Body of pancreas (tissue), 4 donors: ENCODE data around the gene RNF224. TPM values are rescaled to one million over a fixed set of nuclear protein-coding genes. Genes with fewer than 3 reads are reported as not detected.

Experiments
- ATAC-seq: fragments of 150-250 bp; one replicate; pipeline ENCODE4 v1.9.1; 2016
- DNase-seq, 4 donors: peaks; one replicate each; pipeline ENCODE4 v3.0.0-alpha.2; 2019
- H3K27ac ChIP-seq, 4 donors: fragments of 200-600 bp; sonication (generic); 1 replicate in 3 of 4; 2 replicates in 1 of 4; pipeline versions ENCODE4 v1.5.1 to v1.6.1; 2016 to 2019; ENCODE audit warnings: mild to moderate bottlenecking in 1 of 4, mixed read lengths in 1 of 4, moderate library complexity in 1 of 4
- H3K27me3 ChIP-seq, 2 donors: fragments of 200-600 bp; sonication (generic); one replicate each; pipeline ENCODE4 v1.6.0; 2016; ENCODE audit warnings: mild to moderate bottlenecking in 1 of 2
- H3K36me3 ChIP-seq, 2 donors: fragments of 200-600 bp; sonication (generic); replicated peaks in 1 of 2; 2 replicates each; pipeline ENCODE4 v1.5.1; 2016; ENCODE audit warnings: low read depth in 2 of 2; ENCODE audit not compliant: insufficient read depth in 1 of 2
- H3K4me1 ChIP-seq: fragments of 200-600 bp; sonication (generic); one replicate; pipeline ENCODE4 v1.6.0; 2016
- H3K4me3 ChIP-seq, 2 donors: fragments of 200-600 bp; sonication (generic); 1 replicate in 1 of 2; 2 replicates in 1 of 2; pipeline ENCODE4 v1.5.1; 2016 to 2019
- H3K9me3 ChIP-seq, 3 donors: fragments of 200-600 bp; sonication (generic); 1 replicate in 2 of 3; 2 replicates in 1 of 3; pipeline ENCODE4 v1.5.1; 2016
- CTCF ChIP-seq, 7 experiments: fragments of 450-650 bp in 4 of 7; fragments of 200-600 bp in 3 of 7; sonication (generic) in 3 of 7; IDR thresholded peaks; one replicate each; pipeline ENCODE4 v1.5.1; 2016 to 2019; ENCODE audit warnings: antibody characterized with exemption in 7 of 7
- POLR2A ChIP-seq, 3 donors: fragments of 450-650 bp; IDR thresholded peaks; one replicate each; pipeline ENCODE4 v1.6.1; 2016; ENCODE audit warnings: antibody characterized with exemption in 3 of 3, mild to moderate bottlenecking in 2 of 3
- WGBS, 2 donors: methylation state at CpG; one replicate each; pipeline ENCODE4 v1.1.5; 2017; 5-methylcytosine and 5-hydroxymethylcytosine counted together
- intact Hi-C: fragments of 100-400 bp; cut with DNase I; formaldehyde crosslinking; loops from one replicate; pipeline ENCODE4 v1.15.1; 2023
- total RNA-seq, 2 donors: library from RNA; depleted of rRNA; stranded (reverse); fragments of >200 nt; gene quantifications; one replicate each; pipeline ENCODE4 v1.1.0, GENCODE V29; 2016

The RNF224 gene
- total RNA-seq, 2 donors from 2014 or later = 0.26 TPM; not detected in 1

GRCh38 chr9:137232101-137232500 lies 4.8 kb downstream of the RNF224 start:
- H3K27me3 ChIP-seq = peaks cover 0 to 26% of the 10 kb centered on the region in 2 donors
- H3K9me3 ChIP-seq = no peaks in the 10 kb centered on the region
- H3K36me3 ChIP-seq = no peaks in the 10 kb centered on the region
- no peak overlapping the region for H3K4me3 ChIP-seq
- TF ChIP-seq POLR2A (IDR thresholded peaks at IDR 0.05) (no peak), CTCF (IDR thresholded peaks at IDR 0.05) (no peak)
- intact Hi-C loops = loop anchor here (5.0 kb wide), 2 partner anchors 40 to 115 kb away; no protein-coding TSS in a partner anchor
- H3K27ac ChIP-seq = no peak overlapping the region
- no peak for DNase-seq
- 68 to 77% methylated on average over 4 to 10 of the region's 10 CpGs for WGBS, 2 donors
- no peak for ATAC-seq
- peaks cover 27% of the 10 kb centered on the region for H3K4me1 ChIP-seq

DNA sequence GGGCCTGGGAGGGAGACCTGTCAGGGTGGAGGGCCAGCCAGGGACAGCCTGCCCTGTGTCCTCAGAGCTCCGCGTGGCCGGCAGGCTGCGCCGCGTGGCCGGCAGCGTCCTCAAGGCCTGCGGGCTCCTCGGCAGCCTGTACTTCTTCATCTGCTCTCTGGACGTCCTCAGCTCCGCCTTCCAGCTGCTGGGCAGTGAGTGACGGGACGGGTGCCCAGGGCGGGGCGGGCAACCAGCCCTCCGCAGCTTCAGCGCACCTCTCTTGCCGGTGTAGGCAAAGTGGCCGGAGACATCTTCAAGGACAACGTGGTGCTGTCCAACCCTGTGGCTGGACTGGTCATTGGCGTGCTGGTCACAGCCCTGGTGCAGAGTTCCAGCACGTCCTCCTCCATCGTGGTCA lies 5.2 kb downstream of the RNF224 start:
- Histone ChIP-seq H3K27me3 (peaks cover 0 to 26% of the 10 kb centered on the region in 2 donors), H3K4me3 (no peak overlapping the region)
- intact Hi-C loops = loop anchor here (5.0 kb wide), 2 partner anchors 40 to 115 kb away; no protein-coding TSS in a partner anchor

GRCh38 chr9:137233143-137233980 lies 6.1 kb downstream of the RNF224 start:
- ATAC-seq (no peak), DNase-seq (no peak)
- intact Hi-C loops = loop anchor here (5.0 kb wide), 2 partner anchors 41 to 116 kb away; no protein-coding TSS in a partner anchor
- Histone ChIP-seq H3K27me3 (peaks cover 0 to 26% of the 10 kb centered on the region in 2 donors), H3K27ac (no peak overlapping the region), H3K4me1 (peaks cover 29% of the 10 kb centered on the region), H3K9me3 (no peaks in the 10 kb centered on the region), H3K4me3 (no peak overlapping the region), H3K36me3 (no peaks in the 10 kb centered on the region)
- TF ChIP-seq CTCF (IDR thresholded peaks at IDR 0.05) = no peak
- no peak for TF ChIP-seq POLR2A (IDR thresholded peaks at IDR 0.05)
- 60 to 69% methylated on average over 15 to 40 of the region's 40 CpGs for WGBS, 2 donors

More for the DNA sequence above, 5.2 kb downstream of the RNF224 start:
- 60 to 80% methylated on average over 2 to 24 of the region's 24 CpGs for WGBS, 2 donors
- Histone ChIP-seq H3K9me3 (no peaks in the 10 kb centered on the region), H3K27ac (no peak overlapping the region), H3K4me1 (peaks cover 27% of the 10 kb centered on the region), H3K36me3 (no peaks in the 10 kb centered on the region)
- no peak for ATAC-seq
- no peak for DNase-seq
- TF ChIP-seq CTCF (IDR thresholded peaks at IDR 0.05) (no peak), POLR2A (IDR thresholded peaks at IDR 0.05) (no peak)

GRCh38 chr9:137234055-137234697 lies 6.9 kb downstream of the RNF224 start:
- Histone ChIP-seq H3K9me3 (no peaks in the 10 kb centered on the region), H3K27me3 (peaks cover 0 to 26% of the 10 kb centered on the region in 2 donors), H3K27ac (no peak overlapping the region), H3K4me1 (peaks cover 35% of the 10 kb centered on the region), H3K36me3 (no peaks in the 10 kb centered on the region), H3K4me3 (no peak overlapping the region)
- TF ChIP-seq CTCF (IDR thresholded peaks at IDR 0.05) = no peak
- no peak for TF ChIP-seq POLR2A (IDR thresholded peaks at IDR 0.05)
- intact Hi-C loops = loop anchor here (5.0 kb wide), 2 partner anchors 42 to 117 kb away; no protein-coding TSS in a partner anchor
- DNase-seq (no peak), ATAC-seq (no peak)
- WGBS, 2 donors = 36% methylated on average over 21 of the region's 40 CpGs; no CpG with 5 or more reads in 1 of the 2 donors
